NCI-H69 (cell line): ENCODE measurements around the gene RCC1.
"Not testable (repeated sequence)": the region's sequence is repeated elsewhere in the genome, so short reads cannot be mapped to it uniquely, and the experiment has no call there.

ENCODE experiments used
- DNase-seq: peaks from one replicate; lab custom pipeline; 2025; lab: John Stamatoyannopoulos, UW

The RCC1 gene

GRCh38 chr1:28505406-28506187 lies at the start of gene RCC1:
Gene RCC1, plus strand, starts transcription at chr1:28506043. Its CDS starts 23,824 bp downstream, at chr1:28529867.
- peak; percentile 96 for DNase-seq

GRCh38 chr1:28456078-28456477 lies 49.8 kb upstream of the RCC1 start:
- DNase-seq, result no peak

GRCh38 chr1:28457678-28458077 lies 48.2 kb upstream of the RCC1 start:
- DNase-seq, result no peak

GRCh38 chr1:28458237-28459228 lies 47.3 kb upstream of the RCC1 start:
- no peak for DNase-seq

- DNase-seq, result no peak
These were observed 39.5 kb upstream of the RCC1 start for GRCh38 chr1:28466226-28466778.

- DNase-seq, result no peak
These were observed 35.7 kb upstream of the RCC1 start for GRCh38 chr1:28470146-28470545.

- not testable (repeated sequence) for DNase-seq
These were observed 26.3 kb upstream of the RCC1 start for GRCh38 chr1:28479497-28479896.

- no peak for DNase-seq
These were observed 25.5 kb upstream of the RCC1 start for GRCh38 chr1:28480308-28480707.

- DNase-seq, result peak; percentile 63
These were observed 23.7 kb upstream of the RCC1 start for GRCh38 chr1:28482138-28482537.

- peak; percentile 43 for DNase-seq
These were observed 23.1 kb upstream of the RCC1 start for GRCh38 chr1:28482702-28483101.

GRCh38 chr1:28494737-28495136 lies 11.1 kb upstream of the RCC1 start:
- no peak for DNase-seq

- DNase-seq, result no peak
These were observed 6.3 kb upstream of the RCC1 start for GRCh38 chr1:28499553-28499952.

- DNase-seq, result no peak
These were observed 3.9 kb upstream of the RCC1 start for GRCh38 chr1:28501925-28502324.

GRCh38 chr1:28503117-28503516 lies 2.7 kb upstream of the RCC1 start:
- no peak for DNase-seq

- no peak for DNase-seq
These were observed 1.0 kb downstream of the RCC1 start for GRCh38 chr1:28506907-28507246.

GRCh38 chr1:28507247-28507645 lies 1.4 kb downstream of the RCC1 start:
- peak; percentile 4 for DNase-seq

- no peak for DNase-seq
These were observed 2.0 kb downstream of the RCC1 start for GRCh38 chr1:28507646-28508434.

GRCh38 chr1:28508435-28508754 lies 2.6 kb downstream of the RCC1 start:
- no peak for DNase-seq

GRCh38 chr1:28509705-28510272 lies 3.9 kb downstream of the RCC1 start:
- DNase-seq, result peak; percentile 31

GRCh38 chr1:28510273-28510969 lies 4.6 kb downstream of the RCC1 start:
- DNase-seq, result peak; percentile 31

GRCh38 chr1:28510970-28511440 lies 5.2 kb downstream of the RCC1 start:
- DNase-seq, result peak; percentile 29
